GM12892 (cell line): ENCODE data around the gene TMEM60.

Source experiments
- DNase-seq: peaks from one replicate; pipeline ENCODE4 v3.0.0; 2011; ENCODE audit not compliant: insufficient read length
- FAIRE-seq: peaks from 2 replicates; lab custom pipeline; 2011; peaks lifted over from hg19 to GRCh38; lab: Jason Lieb, UNC
- POLR2A ChIP-seq: IDR thresholded peaks from 2 replicates; pipeline ENCODE4 v1.6.1; 2011; ENCODE audit warnings: low read depth, low read length, control low read depth
- POLR2AphosphoS5 ChIP-seq: IDR thresholded peaks from 2 replicates; pipeline ENCODE4 v1.6.1; 2011; ENCODE audit warnings: low read depth, low read length, control low read depth
- TAF1 ChIP-seq: IDR thresholded peaks from 2 replicates; pipeline ENCODE4 v1.6.1; 2011; ENCODE audit warnings: low read depth, mild to moderate bottlenecking, control low read depth, low read length, borderline replicate concordance

TMEM60 gene

GRCh38 chr7:77808517-77808916 lies 10.3 kb upstream of the TMEM60 start:
- no peak for FAIRE-seq
- no peak for TF ChIP-seq POLR2A
- TF ChIP-seq POLR2AphosphoS5: no peak
- TF ChIP-seq TAF1: no peak
- no peak for DNase-seq

- TF ChIP-seq POLR2AphosphoS5: no peak
- TF ChIP-seq POLR2A: no peak
- TF ChIP-seq TAF1: no peak
- DNase-seq (no peak), FAIRE-seq (no peak)
These were observed 8.2 kb upstream of the TMEM60 start for GRCh38 chr7:77806425-77806824.

DNA sequence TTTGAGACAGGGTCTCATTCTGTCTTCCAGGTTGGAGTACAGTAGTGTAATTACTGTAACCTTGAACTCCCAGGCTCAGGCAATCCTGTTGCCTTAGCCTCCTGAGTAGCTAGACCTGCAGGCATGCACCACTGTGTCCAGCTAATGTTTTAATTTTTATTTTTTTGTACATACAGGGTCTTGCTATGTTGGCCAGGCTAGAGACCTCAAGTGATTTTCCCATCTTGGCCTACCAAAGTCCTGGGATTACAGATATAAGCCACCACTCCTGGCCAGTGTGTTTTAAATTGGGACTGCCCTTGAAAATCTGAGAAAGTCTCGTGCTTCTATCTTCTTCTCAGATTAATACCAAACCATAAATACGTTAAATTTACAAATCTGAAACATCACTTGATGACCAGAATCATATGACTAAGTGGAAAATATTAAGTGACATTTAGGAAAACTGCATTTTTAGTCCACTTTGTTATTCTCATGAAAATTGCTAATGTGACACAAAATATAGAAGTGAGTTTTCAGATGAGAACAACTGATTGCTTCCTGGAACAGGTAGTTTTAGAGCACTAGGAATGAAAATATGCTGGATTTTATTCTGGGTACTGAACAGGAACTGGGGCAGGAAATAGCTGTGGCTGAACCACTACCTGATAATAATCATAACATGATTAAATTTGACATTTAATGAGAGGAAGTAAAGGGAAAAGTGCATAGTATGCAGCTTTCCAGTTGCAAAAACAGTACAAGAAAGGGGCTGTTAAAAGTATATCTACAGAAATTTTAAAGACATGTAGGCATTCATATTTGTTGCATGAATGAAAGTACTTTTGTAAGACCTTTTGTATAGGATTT lies 4.5 kb upstream of the TMEM60 start:
- no peak for FAIRE-seq
- no peak for TF ChIP-seq TAF1
- TF ChIP-seq POLR2A: no peak
- TF ChIP-seq POLR2AphosphoS5: no peak
- DNase-seq: no peak

GRCh38 chr7:77800730-77801129 lies 2.5 kb upstream of the TMEM60 start:
- TF ChIP-seq POLR2AphosphoS5: no peak
- TF ChIP-seq POLR2A: no peak
- TF ChIP-seq TAF1: no peak
- no peak for FAIRE-seq
- no peak for DNase-seq

DNA sequence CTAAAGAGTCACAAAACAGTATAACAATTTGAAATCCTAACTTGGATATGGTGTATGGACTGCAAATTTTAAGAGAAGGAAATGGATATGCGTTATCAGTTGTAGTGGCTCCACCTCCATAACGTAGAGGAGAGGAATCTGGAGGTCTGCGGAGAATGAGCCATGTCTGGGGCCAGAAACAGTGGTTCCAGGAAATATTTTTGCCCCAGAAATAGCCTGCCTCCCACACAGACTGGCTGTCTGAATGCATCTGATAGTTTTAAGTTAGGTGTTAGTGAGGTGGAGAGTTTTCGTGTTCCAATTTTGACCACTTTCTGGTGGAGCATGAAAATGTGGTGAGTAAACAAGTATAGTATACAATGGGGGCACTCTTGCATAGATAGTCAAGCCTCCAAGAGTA lies 1.9 kb upstream of the TMEM60 start:
- no peak for TF ChIP-seq TAF1
- no peak for TF ChIP-seq POLR2AphosphoS5
- no peak for TF ChIP-seq POLR2A
- FAIRE-seq (peak; percentile 40), DNase-seq (no peak)

- DNase-seq (no peak), FAIRE-seq (peak; percentile 36)
- TF ChIP-seq TAF1: no peak
- TF ChIP-seq POLR2A: no peak
- no peak for TF ChIP-seq POLR2AphosphoS5
These were observed 1.1 kb upstream of the TMEM60 start for GRCh38 chr7:77799078-77799964.

- TF ChIP-seq POLR2A (no peak), POLR2AphosphoS5 (no peak), TAF1 (no peak)
- peak; percentile 57 for FAIRE-seq
- DNase-seq: no peak
These were observed 370 bp downstream of the TMEM60 start for GRCh38 chr7:77797734-77798393.

DNA sequence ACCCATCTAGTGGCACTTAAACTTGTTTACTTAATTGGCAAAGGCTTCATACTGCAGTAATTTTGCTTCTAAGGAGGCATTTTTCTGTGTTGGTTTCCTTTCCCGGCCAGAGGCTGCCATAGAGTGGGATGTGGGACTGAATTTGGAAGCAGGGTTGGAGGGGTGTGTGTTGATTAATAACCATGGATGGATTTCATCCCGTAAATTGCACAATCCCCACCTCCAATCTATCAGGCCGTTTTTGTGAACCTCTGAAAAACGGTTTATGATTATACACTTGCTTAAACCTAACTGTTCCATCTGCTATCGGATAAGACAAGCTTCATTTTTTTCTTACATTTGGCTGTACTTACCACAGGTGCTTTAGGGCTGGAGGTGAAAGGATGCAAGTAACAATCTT lies 1.3 kb downstream of the TMEM60 start:
- DNase-seq (no peak), FAIRE-seq (no peak)
- TF ChIP-seq POLR2A: no peak
- TF ChIP-seq TAF1: no peak
- no peak for TF ChIP-seq POLR2AphosphoS5

DNA sequence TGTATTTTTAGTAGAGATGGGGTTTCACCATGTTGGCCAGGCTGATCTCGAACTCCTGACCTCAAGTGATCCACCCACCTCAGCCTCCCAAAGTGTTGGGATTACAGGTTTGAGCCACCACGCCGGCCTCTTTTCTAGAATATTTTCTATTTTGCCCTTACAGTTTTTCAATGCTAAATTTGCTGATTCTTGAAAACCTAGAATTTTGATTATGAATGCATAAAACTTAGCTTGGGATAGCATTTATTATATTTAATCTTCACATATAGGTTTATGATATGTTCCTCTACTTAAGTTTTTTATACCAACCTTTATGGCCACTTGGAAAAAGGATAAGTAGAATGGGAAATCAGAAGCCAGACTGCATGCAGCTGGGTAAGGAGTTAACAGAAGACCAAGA lies 2.1 kb downstream of the TMEM60 start:
- DNase-seq (no peak), FAIRE-seq (no peak)
- TF ChIP-seq POLR2A (no peak), TAF1 (no peak), POLR2AphosphoS5 (no peak)

- no peak for FAIRE-seq
- TF ChIP-seq POLR2A (no peak), POLR2AphosphoS5 (no peak), TAF1 (no peak)
These were observed 4.2 kb downstream of the TMEM60 start for GRCh38 chr7:77794000-77794399.

DNA sequence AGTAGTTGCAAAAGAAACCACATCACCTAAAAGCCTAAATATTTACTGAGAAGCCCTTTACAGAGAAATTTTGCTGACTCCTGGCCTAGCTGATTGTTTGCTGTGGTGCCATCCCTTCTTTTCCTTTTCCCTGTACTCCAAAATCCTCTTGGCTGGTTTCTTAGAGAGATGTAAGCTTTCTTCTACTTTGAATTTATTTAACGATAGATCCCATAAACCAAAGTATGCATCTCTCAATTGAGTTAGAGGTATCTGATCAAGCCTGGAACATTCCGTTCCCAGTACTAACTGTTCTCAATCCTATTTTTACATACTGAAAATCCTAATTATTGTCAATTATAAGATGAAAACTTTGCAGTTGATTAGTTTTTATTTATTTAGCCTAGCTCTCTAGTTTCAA lies 6.3 kb downstream of the TMEM60 start:
- no peak for TF ChIP-seq TAF1
- no peak for TF ChIP-seq POLR2A
- no peak for TF ChIP-seq POLR2AphosphoS5

More at GRCh38 chr7:77794000-77794399, 4.2 kb downstream of the TMEM60 start:
- no peak for DNase-seq

More for the DNA sequence above, 6.3 kb downstream of the TMEM60 start:
- no peak for DNase-seq
- FAIRE-seq: no peak
